H1 (cell line): ENCODE measurements around the gene OR9A4. TPM values are rescaled to one million over a fixed set of nuclear protein-coding genes. Genes with fewer than 3 reads are reported as not detected.

Source experiments
- CTCF ChIA-PET: fragments of 300-600 bp; sonication (Branson Sonifier 250); formaldehyde crosslinking; loops from one replicate; lab custom pipeline; 2021; ENCODE audit not compliant: partially characterized antibody; lab: Charles Lee
- POLR2A ChIA-PET: fragments of 300-600 bp; sonication (Branson Sonifier 250); formaldehyde crosslinking; loops from one replicate; lab custom pipeline; 2021; ENCODE audit warnings: inconsistent platforms; ENCODE audit not compliant: partially characterized antibody; lab: Charles Lee
- DNase-seq, 2 experiments: peaks; one replicate each; pipeline versions ENCODE4 v3.0.0 to v3.0.0-alpha.2; 2010 to 2022; ENCODE audit warnings: low spot score in 2 of 2, low read depth in 1 of 2, mixed read lengths in 1 of 2
- FAIRE-seq: peaks from 2 replicates; lab custom pipeline; 2011; peaks lifted over from hg19 to GRCh38; lab: Jason Lieb, UNC
- H2AFZ ChIP-seq: 2 replicates; pipeline ENCODE4 v1.8.1; 2012; ENCODE audit warnings: low read length, inconsistent platforms
- H2AK5ac ChIP-seq: 2 replicates; pipeline ENCODE4 v1.6.1; 2013; ENCODE audit warnings: low read depth, low read length
- H2BK120ac ChIP-seq: replicated peaks from 2 replicates; pipeline ENCODE3; 2013; ENCODE audit warnings: low read depth, low read length, inconsistent platforms
- H2BK12ac ChIP-seq: 2 replicates; pipeline ENCODE4 v1.6.1; 2013; ENCODE audit warnings: low read depth, low read length
- H2BK15ac ChIP-seq: 2 replicates; pipeline ENCODE4 v1.6.1; 2013; ENCODE audit warnings: low read length
- H2BK20ac ChIP-seq: 2 replicates; pipeline ENCODE4 v1.6.1; 2013; ENCODE audit warnings: low read length
- H2BK5ac ChIP-seq: 2 replicates; pipeline ENCODE4 v1.6.1; 2013; ENCODE audit warnings: low read depth, low read length
- H3K14ac ChIP-seq: 2 replicates; pipeline ENCODE4 v1.6.1; 2013; ENCODE audit warnings: inconsistent platforms; ENCODE audit not compliant: insufficient read length
- H3K18ac ChIP-seq: 2 replicates; pipeline ENCODE4 v1.6.1; 2013; ENCODE audit warnings: low read length; ENCODE audit errors: extremely low read depth
- H3K23ac ChIP-seq: 2 replicates; pipeline ENCODE4 v1.6.1; 2013; ENCODE audit warnings: inconsistent platforms; ENCODE audit not compliant: insufficient read length
- H3K23me2 ChIP-seq: 2 replicates; pipeline ENCODE4 v1.6.1; 2013; ENCODE audit warnings: low read depth, low read length
- H3K27ac ChIP-seq: 2 replicates; pipeline ENCODE4 v1.6.1; 2011; ENCODE audit warnings: low read depth, low read length, inconsistent platforms
- H3K27me3 ChIP-seq, 4 experiments: replicated peaks in 1 of 4; 1 replicate in 1 of 4; 2 replicates in 3 of 4; pipeline versions ENCODE4 v1.6.1 to v1.8.1; 2011 to 2013; ENCODE audit warnings: low read length in 3 of 4, mild to moderate bottlenecking in 3 of 4, inconsistent platforms in 2 of 4, mixed read lengths in 2 of 4, moderate library complexity in 1 of 4; ENCODE audit not compliant: control insufficient read depth in 3 of 4, insufficient read depth in 3 of 4; ENCODE audit errors: extremely low read depth in 1 of 4
- H3K36me3 ChIP-seq, 4 experiments: 2 replicates each; pipeline versions ENCODE4 v1.6.1 to v1.8.1; 2011 to 2013; ENCODE audit warnings: mild to moderate bottlenecking in 4 of 4, low read length in 3 of 4, moderate library complexity in 2 of 4, control low read depth in 1 of 4, inconsistent platforms in 1 of 4; ENCODE audit not compliant: insufficient read depth in 4 of 4, control insufficient read depth in 2 of 4
- H3K4ac ChIP-seq: replicated peaks from 2 replicates; pipeline ENCODE3; 2013; ENCODE audit warnings: low read length, low read depth, mixed read lengths, inconsistent platforms; ENCODE audit not compliant: insufficient read length
- H3K4me1 ChIP-seq, 4 experiments: replicated peaks in 1 of 4; 1 replicate in 1 of 4; 2 replicates in 3 of 4; pipeline versions ENCODE4 v1.6.1 to v1.8.1; 2011 to 2013; ENCODE audit warnings: low read length in 3 of 4, inconsistent platforms in 2 of 4, mixed read lengths in 1 of 4; ENCODE audit not compliant: insufficient read depth in 4 of 4, control insufficient read depth in 3 of 4
- H3K4me2 ChIP-seq, 2 experiments: 2 replicates each; pipeline versions ENCODE4 v1.6.1 to v1.8.1; 2011 to 2013; ENCODE audit warnings: low read depth in 2 of 2, low read length in 2 of 2, control low read depth in 1 of 2, inconsistent platforms in 1 of 2, mild to moderate bottlenecking in 1 of 2; ENCODE audit not compliant: insufficient read depth in 1 of 2
- H3K4me3 ChIP-seq, 4 experiments: fragments of 200-600, 300-600 bp in 1 of 4; sonication (generic), shearing (Covaris generic), sonication (Bioruptor Twin) in 1 of 4; 2 replicates each; pipeline versions ENCODE4 v1.5.1 to v1.8.1; 2011 to 2016; ENCODE audit warnings: low read length in 4 of 4, low read depth in 3 of 4, control low read depth in 2 of 4, inconsistent platforms in 2 of 4, mild to moderate bottlenecking in 2 of 4, mixed read lengths in 1 of 4, moderate library complexity in 1 of 4; ENCODE audit not compliant: insufficient read depth in 2 of 4; ENCODE audit errors: extremely low read depth in 1 of 4
- H3K56ac ChIP-seq: replicated peaks from 2 replicates; pipeline ENCODE3; 2013; ENCODE audit warnings: low read depth, mild to moderate bottlenecking, mixed read lengths, low read length, inconsistent platforms; ENCODE audit not compliant: insufficient read length
- H3K79me1 ChIP-seq: 2 replicates; pipeline ENCODE4 v1.6.1; 2013; ENCODE audit warnings: low read depth, low read length, control low read depth
- H3K79me2 ChIP-seq, 2 experiments: 2 replicates each; pipeline versions ENCODE4 v1.6.1 to v1.8.1; 2012 to 2013; ENCODE audit warnings: low read length in 2 of 2, mild to moderate bottlenecking in 2 of 2, inconsistent platforms in 1 of 2; ENCODE audit not compliant: insufficient read depth in 2 of 2, control insufficient read depth in 1 of 2
- H3K9ac ChIP-seq, 4 experiments: replicated peaks in 1 of 4; 1 replicate in 1 of 4; 2 replicates in 3 of 4; pipeline versions ENCODE4 v1.6.1 to v1.8.1; 2011 to 2013; ENCODE audit warnings: low read depth in 3 of 4, low read length in 3 of 4, control low read depth in 2 of 4, mild to moderate bottlenecking in 2 of 4, moderate library complexity in 2 of 4, inconsistent platforms in 1 of 4; ENCODE audit errors: extremely low read depth in 1 of 4
- H3K9me3 ChIP-seq, 2 experiments: 2 replicates each; pipeline versions ENCODE4 v1.6.1 to v1.8.1; 2012 to 2013; ENCODE audit warnings: mild to moderate bottlenecking in 2 of 2, moderate library complexity in 2 of 2, control low read depth in 1 of 2, inconsistent platforms in 1 of 2, low read depth in 1 of 2, low read length in 1 of 2, mixed read lengths in 1 of 2; ENCODE audit not compliant: insufficient read depth in 2 of 2
- H4K20me1 ChIP-seq, 2 experiments: replicated peaks in 1 of 2; 2 replicates each; pipeline versions ENCODE3 to v1.8.1; 2011 to 2013; ENCODE audit warnings: inconsistent platforms in 2 of 2, low read length in 2 of 2, mild to moderate bottlenecking in 1 of 2; ENCODE audit not compliant: insufficient read depth in 2 of 2, control insufficient read depth in 1 of 2
- H4K5ac ChIP-seq: 2 replicates; pipeline ENCODE4 v1.6.1; 2013; ENCODE audit warnings: low read length, low read depth, mixed read lengths, inconsistent platforms; ENCODE audit not compliant: insufficient read length
- H4K8ac ChIP-seq: 2 replicates; pipeline ENCODE4 v1.8.0; 2013; ENCODE audit warnings: mild to moderate bottlenecking, moderate library complexity, low read length, inconsistent platforms; ENCODE audit not compliant: insufficient read depth; ENCODE audit errors: extremely low read depth
- H4K91ac ChIP-seq: replicated peaks from 2 replicates; pipeline ENCODE3; 2013; ENCODE audit warnings: low read length, mixed read lengths, inconsistent platforms; ENCODE audit not compliant: insufficient read length
- CHD1 ChIP-seq: IDR thresholded peaks from 2 replicates; pipeline ENCODE4 v1.6.1; 2012; ENCODE audit warnings: low read depth, low read length, improper control_type of control experiment
- CHD2 ChIP-seq: IDR thresholded peaks from 2 replicates; pipeline ENCODE4 v1.6.1; 2012; ENCODE audit warnings: low read length, improper control_type of control experiment
- CTBP2 ChIP-seq: IDR thresholded peaks from 2 replicates; pipeline ENCODE4 v1.7.0; 2011; ENCODE audit warnings: borderline replicate concordance, mild to moderate bottlenecking, moderate library complexity, mixed read lengths, low read length; ENCODE audit not compliant: insufficient read depth, insufficient read length
- CTCF ChIP-seq, 3 experiments: IDR thresholded peaks; 1 replicate in 2 of 3; 2 replicates in 1 of 3; pipeline versions ENCODE4 v1.5.1 to v1.6.1; 2011; ENCODE audit warnings: low read length in 3 of 3, mild to moderate bottlenecking in 3 of 3, inconsistent platforms in 2 of 3, low read depth in 1 of 3, moderate library complexity in 1 of 3; ENCODE audit not compliant: insufficient read depth in 1 of 3; ENCODE audit errors: control extremely low read depth in 1 of 3
- EGR1 ChIP-seq: IDR thresholded peaks from 2 replicates; pipeline ENCODE4 v1.6.1; 2011; ENCODE audit warnings: low read depth, low read length, borderline replicate concordance
- POLR2AphosphoS5 ChIP-seq: IDR thresholded peaks from 2 replicates; pipeline ENCODE4 v1.6.1; 2011; ENCODE audit warnings: low read depth, low read length
- RNF2 ChIP-seq: fragments of 200-900, 300-1000 bp; sonication (generic); IDR thresholded peaks from 2 replicates; pipeline ENCODE4 v1.7.1; 2016; ENCODE audit warnings: borderline replicate concordance, low read depth, mild to moderate bottlenecking, antibody characterized with exemption, low read length; ENCODE audit not compliant: poor library complexity, severe bottlenecking; ENCODE audit errors: missing control alignments
- SIN3A ChIP-seq, 2 experiments: IDR thresholded peaks in 1 of 2; conservative IDR thresholded peaks in 1 of 2; 2 replicates each; pipeline ENCODE4 v1.6.1; 2011 to 2012; ENCODE audit warnings: low read length in 2 of 2, improper control_type of control experiment in 1 of 2, low read depth in 1 of 2, mild to moderate bottlenecking in 1 of 2
- SIX5 ChIP-seq: IDR thresholded peaks from 2 replicates; pipeline ENCODE4 v1.6.1; 2011; ENCODE audit warnings: mild to moderate bottlenecking, low read depth, low read length
- YY1 ChIP-seq: IDR thresholded peaks from 2 replicates; pipeline ENCODE4 v1.6.1; 2011; ENCODE audit warnings: low read depth, mild to moderate bottlenecking, low read length
- WGBS, 2 experiments: shearing (Covaris generic) in 1 of 2; methylation state at CpG; one replicate each; pipeline versions ENCODE4 v1.1.6 to v1.1.7; 2013 to 2015; ENCODE audit warnings: low lambda C conversion rate in 2 of 2, mixed read lengths in 2 of 2, inconsistent platforms in 1 of 2, low coverage in 1 of 2, missing lambda C conversion rate in 1 of 2; ENCODE audit not compliant: insufficient replicate concordance in 2 of 2, insufficient coverage in 1 of 2, insufficient read length in 1 of 2; ENCODE audit errors: extremely low coverage in 1 of 2, missing lambda C conversion rate in 1 of 2; 5-methylcytosine and 5-hydroxymethylcytosine counted together
- polyA plus RNA-seq, 7 experiments: library from polyadenylated mRNA; depleted of rRNA in 3 of 7; stranded (reverse) in 5 of 7; unstranded in 2 of 7; fragments of >200 nt in 5 of 7; fragments of 200-250 nt in 2 of 7; gene quantifications; 1 replicate in 5 of 7; 2 replicates in 1 of 7; 4 replicates in 1 of 7; pipeline versions ENCODE4 v1.2.1 to v1.2.3, GENCODE V29; 2011 to 2013; ENCODE audit warnings: missing spikeins in 2 of 7, mixed read lengths in 2 of 7
- total RNA-seq: library from RNA; stranded (reverse); fragmentation: NEBNext Ultra II Directional; extraction: Animal tissue kit (Norgen Biotek cat#: 25700); gene quantifications from 2 replicates; pipeline ENCODE4 v1.2.1, GENCODE V29; 2021

The OR9A4 gene
- total and polyA plus RNA-seq, 2 of the 8 experiments (the other 6 are each of a cell fraction or from before 2014, with no cell fraction given) = not detected

- Histone ChIP-seq H4K91ac (no peak overlapping the region), H3K27me3 (no peaks in the 10 kb centered on the region), H4K5ac (no peak overlapping the region), H3K23me2 (no peaks in the 10 kb centered on the region), H3K4me1 (no peaks in the 10 kb centered on the region), H3K79me1 (no peaks in the 10 kb centered on the region), H3K9ac (no peak overlapping the region), H3K18ac (no peak overlapping the region), H3K79me2 (no peaks in the 10 kb centered on the region), H2BK15ac (no peak overlapping the region), H3K27ac (no peak overlapping the region), H2BK120ac (no peak overlapping the region), H2AK5ac (no peak overlapping the region), H3K23ac (no peak overlapping the region), H3K4me3 (no peak overlapping the region), H2BK5ac (no peak overlapping the region), H3K56ac (no peak overlapping the region), H2AFZ (no peak overlapping the region), H3K4me2 (no peak overlapping the region), H3K36me3 (no peaks in the 10 kb centered on the region), H3K14ac (no peak overlapping the region), H4K20me1 (no peaks in the 10 kb centered on the region), H3K4ac (no peak overlapping the region), H2BK20ac (no peak overlapping the region), H4K8ac (no peak overlapping the region), H3K9me3 (no peaks in the 10 kb centered on the region), H2BK12ac (no peak overlapping the region)
- CTCF ChIA-PET = interaction anchor here (1.2 to 1.3 kb wide), 2 partner anchors 14 to 341 kb away, joined by 3 read pairs; no protein-coding TSS in a partner anchor
- WGBS, 2 experiments = 90% methylated on average over 3 of the region's 3 CpGs; no CpG with 5 or more reads in 1 of the 2 experiments
- DNase-seq = no peak
- POLR2A ChIA-PET = no interaction called here
- no peak for FAIRE-seq
- no peak for TF ChIP-seq POLR2AphosphoS5
- TF ChIP-seq SIX5 = no peak
- TF ChIP-seq CTBP2 = no peak
- no peak for TF ChIP-seq YY1
- TF ChIP-seq RNF2 = no peak
- no peak for TF ChIP-seq EGR1
- no peak for TF ChIP-seq CHD1
- no peak for TF ChIP-seq CHD2
- TF ChIP-seq CTCF (IDR thresholded peaks at IDR 0.05; ENCODE audit: control extremely low read depth in 1 of 3, insufficient read depth in 1 of 3, low read depth in 1 of 3, low read length in 3 of 3) = no peak
- TF ChIP-seq SIN3A (conservative IDR thresholded peaks at IDR 0.05 in 1 of 2, IDR thresholded peaks at IDR 0.05 in 1 of 2; ENCODE audit: low read depth in 1 of 2, low read length in 2 of 2) = no peak
Measured at GRCh38 chr7:141960687-141961422, 44.7 kb downstream of the OR9A4 start.
